SH-SY5Y (cell line): ENCODE data around the gene SEH1L.

Source experiments
- GATA2 ChIP-seq: IDR thresholded peaks from 2 replicates; pipeline ENCODE4 v1.6.1; 2011; ENCODE audit warnings: mild to moderate bottlenecking, low read depth, low read length
- GATA3 ChIP-seq: IDR thresholded peaks from 2 replicates; pipeline ENCODE4 v1.6.1; 2011; ENCODE audit warnings: low read depth, mild to moderate bottlenecking, low read length, moderate library complexity

DNA sequence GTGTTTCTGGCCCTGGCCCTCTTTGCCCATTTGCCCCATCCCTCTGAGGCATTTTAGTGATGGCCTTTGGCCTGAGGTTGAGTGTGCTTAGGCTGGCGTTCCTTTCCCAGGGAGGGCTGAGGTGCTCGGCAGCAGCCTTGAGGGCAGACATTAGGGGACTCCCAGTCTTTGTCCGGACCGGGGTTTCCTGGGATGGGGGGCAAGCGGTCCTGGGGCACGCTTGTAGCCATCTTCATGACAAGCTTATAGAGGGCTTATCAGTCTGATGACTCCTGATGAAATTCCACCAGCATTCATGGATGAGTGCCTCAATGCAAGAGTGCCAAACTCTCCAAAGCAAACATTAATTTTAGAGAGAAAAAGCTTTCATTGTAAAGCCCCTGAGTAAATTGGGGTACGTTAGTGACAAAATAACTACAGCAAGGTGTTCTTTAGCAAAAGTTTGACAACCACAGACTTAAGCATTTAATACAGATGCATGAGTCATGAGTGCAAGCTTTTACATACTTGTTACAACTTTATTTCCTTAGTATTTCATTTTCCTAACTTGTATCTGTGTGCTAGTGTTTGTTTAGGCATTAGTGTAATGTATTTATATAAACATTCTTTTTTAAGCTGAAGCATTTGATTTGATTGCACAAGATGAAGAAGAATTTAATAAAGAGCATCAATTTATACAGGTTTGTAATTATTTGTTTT lies 89.0 kb downstream of the SEH1L start:
- TF ChIP-seq GATA2 = no peak
- no peak for TF ChIP-seq GATA3
